ENCODE data around the gene CA10. TPM values are rescaled to one million over a fixed set of nuclear protein-coding genes. Genes with fewer than 3 reads are reported as not detected.

CA10 gene
- total RNA-seq, 2 donors from 2014 or later: 0.22 to 0.37 TPM

DNA sequence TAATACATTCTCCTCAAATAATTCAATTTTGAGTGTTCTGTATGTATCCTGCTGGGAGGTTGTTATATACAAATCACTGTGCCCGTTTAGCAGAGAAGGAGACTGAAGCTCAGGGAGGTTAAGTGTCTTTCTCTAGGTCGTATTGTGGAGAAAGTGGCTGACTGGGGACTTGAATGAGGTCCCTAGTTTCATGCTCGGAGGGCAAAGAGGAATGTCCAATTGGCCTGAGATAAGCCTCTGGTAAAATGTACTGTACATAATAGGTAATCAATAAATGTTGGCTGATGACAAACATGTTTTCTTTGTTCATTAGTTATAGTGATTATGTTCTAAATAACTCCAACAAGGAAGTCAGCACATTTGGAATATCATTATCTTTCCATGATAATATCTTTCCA lies 455.6 kb downstream of the CA10 start:
- H3K4me3 ChIP-seq (ENCODE audit: low read length): no peak overlapping the region
- no peak overlapping the region for H3K9ac ChIP-seq (ENCODE audit: extremely low read depth, low read length, poor library complexity, severe bottlenecking)
- no peaks in the 10 kb centered on the region for H3K9me3 ChIP-seq (ENCODE audit: control insufficient read depth, low read length)
- no peaks in the 10 kb centered on the region for H3K36me3 Mint-ChIP-seq (ENCODE audit: low read depth)
- H3K4me3 Mint-ChIP-seq: no peak overlapping the region
- WGBS, 2 experiments (ENCODE audit: insufficient coverage in 1 of 2, insufficient read length in 1 of 2): 89 to 100% methylated on average over 1 to 3 of the region's 3 CpGs
- H3K27me3 ChIP-seq (ENCODE audit: control insufficient read depth, insufficient read depth, low read length, poor library complexity, severe bottlenecking): no peaks in the 10 kb centered on the region
- peaks cover 12% of the 10 kb centered on the region for H3K4me1 ChIP-seq (ENCODE audit: control insufficient read depth, insufficient read depth, low read length)
- no peak overlapping the region for H3K27ac Mint-ChIP-seq
- peaks cover 24% of the 10 kb centered on the region for H3K4me1 Mint-ChIP-seq
- no peaks in the 10 kb centered on the region for H3K9me3 Mint-ChIP-seq
- H3K27ac ChIP-seq (ENCODE audit: low read depth, low read length): no peak overlapping the region
- no peak for DNase-seq
- no peaks in the 10 kb centered on the region for H3K36me3 ChIP-seq (ENCODE audit: control insufficient read depth, insufficient read depth, low read length)
- TF ChIP-seq, protein P1, sequence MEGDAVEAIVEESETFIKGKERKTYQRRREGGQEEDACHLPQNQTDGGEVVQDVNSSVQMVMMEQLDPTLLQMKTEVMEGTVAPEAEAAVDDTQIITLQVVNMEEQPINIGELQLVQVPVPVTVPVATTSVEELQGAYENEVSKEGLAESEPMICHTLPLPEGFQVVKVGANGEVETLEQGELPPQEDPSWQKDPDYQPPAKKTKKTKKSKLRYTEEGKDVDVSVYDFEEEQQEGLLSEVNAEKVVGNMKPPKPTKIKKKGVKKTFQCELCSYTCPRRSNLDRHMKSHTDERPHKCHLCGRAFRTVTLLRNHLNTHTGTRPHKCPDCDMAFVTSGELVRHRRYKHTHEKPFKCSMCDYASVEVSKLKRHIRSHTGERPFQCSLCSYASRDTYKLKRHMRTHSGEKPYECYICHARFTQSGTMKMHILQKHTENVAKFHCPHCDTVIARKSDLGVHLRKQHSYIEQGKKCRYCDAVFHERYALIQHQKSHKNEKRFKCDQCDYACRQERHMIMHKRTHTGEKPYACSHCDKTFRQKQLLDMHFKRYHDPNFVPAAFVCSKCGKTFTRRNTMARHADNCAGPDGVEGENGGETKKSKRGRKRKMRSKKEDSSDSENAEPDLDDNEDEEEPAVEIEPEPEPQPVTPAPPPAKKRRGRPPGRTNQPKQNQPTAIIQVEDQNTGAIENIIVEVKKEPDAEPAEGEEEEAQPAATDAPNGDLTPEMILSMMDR (conservative IDR thresholded peaks at IDR 0.05): no peak
- H3K27me3 Mint-ChIP-seq (ENCODE audit: insufficient read depth): peaks cover 4% of the 10 kb centered on the region

DNA sequence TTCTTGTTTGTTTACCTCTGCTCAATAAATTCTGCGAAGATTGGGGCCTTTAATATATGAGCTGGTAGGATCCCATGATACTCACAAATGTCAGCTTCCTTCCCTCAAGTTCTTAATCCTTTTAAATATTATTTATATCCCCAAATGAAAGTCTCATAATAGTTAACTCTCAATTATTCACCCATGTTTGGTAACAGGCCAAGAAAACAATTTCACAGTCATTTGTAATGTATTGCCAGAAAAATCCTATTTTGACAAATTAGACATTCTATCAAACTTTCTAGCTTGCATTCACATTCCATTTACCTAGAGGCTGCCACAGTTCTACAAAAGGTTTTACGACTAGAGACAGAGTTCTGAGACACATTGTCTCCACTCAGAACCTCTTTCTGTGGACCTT lies 457.0 kb downstream of the CA10 start:
- no peak overlapping the region for H3K27ac ChIP-seq (ENCODE audit: low read depth, low read length)
- peaks cover 4% of the 10 kb centered on the region for H3K4me1 ChIP-seq (ENCODE audit: control insufficient read depth, insufficient read depth, low read length)
- DNase-seq: no peak
- Mint-ChIP-seq H3K27ac (no peak overlapping the region), H3K4me3 (no peak overlapping the region), H3K36me3 (ENCODE audit: low read depth) (no peaks in the 10 kb centered on the region), H3K4me1 (peaks cover 15% of the 10 kb centered on the region), H3K9me3 (no peaks in the 10 kb centered on the region), H3K27me3 (ENCODE audit: insufficient read depth) (peaks cover 5% of the 10 kb centered on the region)
- no peaks in the 10 kb centered on the region for H3K9me3 ChIP-seq (ENCODE audit: control insufficient read depth, low read length)
- H3K9ac ChIP-seq (ENCODE audit: extremely low read depth, low read length, poor library complexity, severe bottlenecking): no peak overlapping the region
- H3K4me3 ChIP-seq (ENCODE audit: low read length): no peak overlapping the region
- no peaks in the 10 kb centered on the region for H3K36me3 ChIP-seq (ENCODE audit: control insufficient read depth, insufficient read depth, low read length)
- TF ChIP-seq, protein P1 (conservative IDR thresholded peaks at IDR 0.05): no peak
- no peaks in the 10 kb centered on the region for H3K27me3 ChIP-seq (ENCODE audit: control insufficient read depth, insufficient read depth, low read length, poor library complexity, severe bottlenecking)
- WGBS, 2 experiments (ENCODE audit: insufficient coverage in 1 of 2, insufficient read length in 1 of 2): 95 to 100% methylated on average over 1 to 2 of the region's 2 CpGs

DNA sequence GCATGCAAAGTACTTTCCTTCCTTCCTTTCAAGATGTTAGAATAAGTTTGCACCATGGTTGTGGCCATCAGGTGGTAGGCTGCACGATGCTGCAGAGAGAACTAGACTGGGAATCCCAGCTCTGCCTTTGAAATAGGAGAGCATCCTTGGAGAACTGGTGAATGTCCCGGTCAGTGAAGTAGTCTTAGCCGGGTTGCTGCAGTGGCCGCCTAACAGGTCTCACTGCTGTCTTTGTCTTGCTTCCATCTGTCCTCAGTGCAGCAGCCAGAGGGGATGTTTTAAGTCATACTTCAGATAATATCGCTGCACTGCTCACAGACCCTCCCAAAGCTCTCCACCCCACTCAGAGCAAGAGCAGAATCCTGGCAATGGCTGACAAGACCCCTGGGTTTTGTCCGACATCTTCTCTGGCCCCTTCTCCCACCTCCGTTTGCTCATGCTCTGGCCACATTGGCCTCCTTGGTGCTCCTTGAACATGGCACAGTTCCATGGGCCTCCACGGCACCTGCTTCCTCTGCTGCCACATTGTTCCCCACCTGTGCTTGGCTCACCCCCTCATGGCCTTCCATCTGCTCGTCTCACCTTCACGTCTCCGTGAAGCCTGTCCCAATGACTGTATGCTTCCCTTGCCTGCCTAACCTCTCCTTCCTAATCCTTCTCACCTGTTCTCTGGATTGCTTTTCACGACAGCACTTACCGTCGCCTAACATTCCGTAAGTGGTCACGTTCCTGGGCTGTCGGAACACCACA lies 458.3 kb downstream of the CA10 start:
- TF ChIP-seq, protein P1 (conservative IDR thresholded peaks at IDR 0.05): no peak
- Mint-ChIP-seq H3K27me3 (ENCODE audit: insufficient read depth) (peaks cover 14% of the 10 kb centered on the region), H3K4me1 (peaks cover 3% of the 10 kb centered on the region), H3K9me3 (peaks cover 1% of the 10 kb centered on the region), H3K4me3 (no peak overlapping the region), H3K36me3 (ENCODE audit: low read depth) (no peaks in the 10 kb centered on the region), H3K27ac (no peak overlapping the region)
- no peaks in the 10 kb centered on the region for H3K27me3 ChIP-seq (ENCODE audit: control insufficient read depth, insufficient read depth, low read length, poor library complexity, severe bottlenecking)
- H3K9me3 ChIP-seq (ENCODE audit: control insufficient read depth, low read length): no peaks in the 10 kb centered on the region
- H3K27ac ChIP-seq (ENCODE audit: low read depth, low read length): no peak overlapping the region
- H3K4me3 ChIP-seq (ENCODE audit: low read length): no peak overlapping the region
- H3K36me3 ChIP-seq (ENCODE audit: control insufficient read depth, insufficient read depth, low read length): no peaks in the 10 kb centered on the region
- no peak for DNase-seq
- WGBS, 2 experiments (ENCODE audit: insufficient coverage in 1 of 2, insufficient read length in 1 of 2): 90 to 91% methylated on average over 15 to 17 of the region's 17 CpGs
- H3K4me1 ChIP-seq (ENCODE audit: control insufficient read depth, insufficient read depth, low read length): no peaks in the 10 kb centered on the region
- H3K9ac ChIP-seq (ENCODE audit: extremely low read depth, low read length, poor library complexity, severe bottlenecking): no peak overlapping the region
